ENCODE data around the gene KNL1. TPM values are rescaled to one million over a fixed set of nuclear protein-coding genes. Genes with fewer than 3 reads are reported as not detected.
A peak's percentile ranks its signal among the peaks of the same experiment; 100 is the strongest.

Gene KNL1
- 4.7 to 6.0 TPM (median 5.5 TPM) in 3 replicates for total RNA-seq
- long read RNA-seq: 0 reads

GRCh38 chr15:40593588-40594428 lies at the start of gene KNL1:
Gene KNL1 (plus strand): TSS chr15:40594249. CDS start chr15:40602932, 8,683 bp downstream.
- peaks cover 2% of the 10 kb centered on the region for H3K27me3 Mint-ChIP-seq (ENCODE audit: low read depth)
- H3K36me3 Mint-ChIP-seq (ENCODE audit: low read depth): no peaks in the 10 kb centered on the region
- DNase-seq (ENCODE audit: low spot score): peak; percentile 95
- peaks cover 14% of the 10 kb centered on the region for H3K4me1 Mint-ChIP-seq (ENCODE audit: low read depth)
- H3K27ac Mint-ChIP-seq (ENCODE audit: unreplicated experiment): peak within 1 kb of the TSS; percentile 99
- H3K9me3 Mint-ChIP-seq (ENCODE audit: low read depth): no peaks in the 10 kb centered on the region
- H3K4me3 Mint-ChIP-seq (ENCODE audit: unreplicated experiment): peak within 1 kb of the TSS; percentile 83
- no peak for TF ChIP-seq CTCF (IDR thresholded peaks at IDR 0.05)

- no peaks in the 10 kb centered on the region for H3K27me3 Mint-ChIP-seq (ENCODE audit: low read depth)
- TF ChIP-seq CTCF (IDR thresholded peaks at IDR 0.05): no peak
- no peaks in the 10 kb centered on the region for H3K4me1 Mint-ChIP-seq (ENCODE audit: low read depth)
- H3K4me3 Mint-ChIP-seq (ENCODE audit: unreplicated experiment): no peak overlapping the region
- H3K27ac Mint-ChIP-seq (ENCODE audit: unreplicated experiment): peak overlapping the region; percentile 13
- no peaks in the 10 kb centered on the region for H3K9me3 Mint-ChIP-seq (ENCODE audit: low read depth)
- no peak for DNase-seq (ENCODE audit: low spot score)
- H3K36me3 Mint-ChIP-seq (ENCODE audit: low read depth): peaks cover 18% of the 10 kb centered on the region
Observed at GRCh38 chr15:40545457-40545856, 48.6 kb upstream of the KNL1 start.

GRCh38 chr15:40548610-40549009 lies 45.4 kb upstream of the KNL1 start:
- TF ChIP-seq CTCF (IDR thresholded peaks at IDR 0.05): no peak
- no peak overlapping the region for H3K4me3 Mint-ChIP-seq (ENCODE audit: unreplicated experiment)
- no peaks in the 10 kb centered on the region for H3K4me1 Mint-ChIP-seq (ENCODE audit: low read depth)
- no peak for DNase-seq (ENCODE audit: low spot score)
- peaks cover 31% of the 10 kb centered on the region for H3K36me3 Mint-ChIP-seq (ENCODE audit: low read depth)
- no peaks in the 10 kb centered on the region for H3K27me3 Mint-ChIP-seq (ENCODE audit: low read depth)
- H3K27ac Mint-ChIP-seq (ENCODE audit: unreplicated experiment): no peak overlapping the region
- no peaks in the 10 kb centered on the region for H3K9me3 Mint-ChIP-seq (ENCODE audit: low read depth)

GRCh38 chr15:40549894-40550293 lies 44.2 kb upstream of the KNL1 start:
- DNase-seq (ENCODE audit: low spot score): no peak
- no peaks in the 10 kb centered on the region for H3K27me3 Mint-ChIP-seq (ENCODE audit: low read depth)
- no peaks in the 10 kb centered on the region for H3K9me3 Mint-ChIP-seq (ENCODE audit: low read depth)
- no peaks in the 10 kb centered on the region for H3K4me1 Mint-ChIP-seq (ENCODE audit: low read depth)
- H3K4me3 Mint-ChIP-seq (ENCODE audit: unreplicated experiment): no peak overlapping the region
- no peak overlapping the region for H3K27ac Mint-ChIP-seq (ENCODE audit: unreplicated experiment)
- H3K36me3 Mint-ChIP-seq (ENCODE audit: low read depth): peaks cover 32% of the 10 kb centered on the region
- no peak for TF ChIP-seq CTCF (IDR thresholded peaks at IDR 0.05)

GRCh38 chr15:40550341-40551037 lies 43.6 kb upstream of the KNL1 start:
- Mint-ChIP-seq H3K4me1 (ENCODE audit: low read depth) (no peaks in the 10 kb centered on the region), H3K36me3 (ENCODE audit: low read depth) (peaks cover 32% of the 10 kb centered on the region), H3K9me3 (ENCODE audit: low read depth) (no peaks in the 10 kb centered on the region), H3K4me3 (ENCODE audit: unreplicated experiment) (no peak overlapping the region), H3K27me3 (ENCODE audit: low read depth) (no peaks in the 10 kb centered on the region), H3K27ac (ENCODE audit: unreplicated experiment) (no peak overlapping the region)
- DNase-seq (ENCODE audit: low spot score): no peak
- no peak for TF ChIP-seq CTCF (IDR thresholded peaks at IDR 0.05)
